ENCODE measurements around the gene HEXIM1. TPM values are rescaled to one million over a fixed set of nuclear protein-coding genes. Genes with fewer than 3 reads are reported as not detected.

Gene HEXIM1
- total RNA-seq, 1 donor from 2014 or later = 38.8 TPM

GRCh38 chr17:45172232-45172540 is 23.9 kb downstream of the HEXIM1 start:
- DNase-seq (ENCODE audit: low spot score in 2 of 2, unreplicated experiment in 2 of 2) = peak in 1 of 2 experiments; percentile 41
- no peak for TF ChIP-seq CTCF (IDR thresholded peaks at IDR 0.05; ENCODE audit: unreplicated experiment)
- H3K36me3 Mint-ChIP-seq = peaks cover 4% of the 10 kb centered on the region
- no peaks in the 10 kb centered on the region for H3K9me3 Mint-ChIP-seq
- H3K27ac Mint-ChIP-seq = peak overlapping the region; percentile 99
- H3K4me1 Mint-ChIP-seq = peaks cover 39% of the 10 kb centered on the region
- H3K4me3 Mint-ChIP-seq = peak overlapping the region; percentile 20
- H3K27me3 Mint-ChIP-seq (ENCODE audit: low read depth) = no peaks in the 10 kb centered on the region

GRCh38 chr17:45172541-45173286 is 24.4 kb downstream of the HEXIM1 start:
- peak overlapping the region; percentile 31 for H3K4me3 Mint-ChIP-seq
- no peaks in the 10 kb centered on the region for H3K27me3 Mint-ChIP-seq (ENCODE audit: low read depth)
- peaks cover 39% of the 10 kb centered on the region for H3K4me1 Mint-ChIP-seq
- no peak for TF ChIP-seq CTCF (IDR thresholded peaks at IDR 0.05; ENCODE audit: unreplicated experiment)
- peaks cover 4% of the 10 kb centered on the region for H3K36me3 Mint-ChIP-seq
- peak overlapping the region; percentile 99 for H3K27ac Mint-ChIP-seq
- peak in 1 of 2 experiments; percentile 51 for DNase-seq (ENCODE audit: low spot score in 2 of 2, unreplicated experiment in 2 of 2)
- no peaks in the 10 kb centered on the region for H3K9me3 Mint-ChIP-seq

- H3K4me3 Mint-ChIP-seq = no peak overlapping the region
These were observed 27.5 kb downstream of the HEXIM1 start for GRCh38 chr17:45175759-45176115.

GRCh38 chr17:45177563-45177962 is 29.3 kb downstream of the HEXIM1 start:
- Mint-ChIP-seq H3K9me3 (no peaks in the 10 kb centered on the region), H3K4me3 (no peak overlapping the region), H3K27ac (no peak overlapping the region), H3K27me3 (ENCODE audit: low read depth) (no peaks in the 10 kb centered on the region), H3K4me1 (peaks cover 16% of the 10 kb centered on the region), H3K36me3 (no peaks in the 10 kb centered on the region)
- TF ChIP-seq CTCF (IDR thresholded peaks at IDR 0.05; ENCODE audit: unreplicated experiment) = no peak
- DNase-seq (ENCODE audit: low spot score in 2 of 2, unreplicated experiment in 2 of 2) = no peak

More at GRCh38 chr17:45175759-45176115, 27.5 kb downstream of the HEXIM1 start:
- TF ChIP-seq CTCF (IDR thresholded peaks at IDR 0.05; ENCODE audit: unreplicated experiment) = no peak
- no peak for DNase-seq (ENCODE audit: low spot score in 2 of 2, unreplicated experiment in 2 of 2)
- Mint-ChIP-seq H3K4me1 (peaks cover 34% of the 10 kb centered on the region), H3K27ac (peak overlapping the region; percentile 72), H3K36me3 (no peaks in the 10 kb centered on the region), H3K9me3 (no peaks in the 10 kb centered on the region), H3K27me3 (ENCODE audit: low read depth) (no peaks in the 10 kb centered on the region)

GRCh38 chr17:45184144-45184543 is 35.9 kb downstream of the HEXIM1 start:
- TF ChIP-seq CTCF (IDR thresholded peaks at IDR 0.05; ENCODE audit: unreplicated experiment) = no peak
- H3K4me3 Mint-ChIP-seq = no peak overlapping the region
- H3K27ac Mint-ChIP-seq = no peak overlapping the region
- H3K9me3 Mint-ChIP-seq = no peaks in the 10 kb centered on the region
- H3K4me1 Mint-ChIP-seq = no peaks in the 10 kb centered on the region
- no peak for DNase-seq (ENCODE audit: low spot score in 2 of 2, unreplicated experiment in 2 of 2)
- H3K36me3 Mint-ChIP-seq = no peaks in the 10 kb centered on the region
- H3K27me3 Mint-ChIP-seq (ENCODE audit: low read depth) = no peaks in the 10 kb centered on the region

Data from mesothelial cell of epicardium (in vitro differentiated cells).